HepG2 (cell line): ENCODE results near the gene MECR. TPM values are rescaled to one million over a fixed set of nuclear protein-coding genes. Genes with fewer than 3 reads are reported as not detected.
A peak's percentile ranks its signal among the peaks of the same experiment; 100 is the strongest.

Experiments used
- ATAC-seq: fragments of 200-7000 bp; cut with Tn5 transposase; 3 replicates; pipeline ENCODE4 v1.9.1; 2020; ENCODE audit warnings: mild to moderate bottlenecking, moderate library complexity
- BruUV-seq: library from RNA; stranded (reverse); fragments of 400-500 nt; replicated peaks from 2 replicates; lab custom pipeline; 2021; lab: Mats Ljungman, UMichigan
- CTCF ChIA-PET: fragments of 300-600 bp; formaldehyde crosslinking; extraction: SDS; loops from one replicate; lab custom pipeline; 2021; ENCODE audit warnings: low total read pairs, inconsistent platforms, low intra/inter-chr PET ratio; lab: Yijun Ruan, JAX
- POLR2A ChIA-PET: fragments of 350-600 bp; sonication (Branson Sonifier 250); formaldehyde crosslinking; loops from one replicate; lab custom pipeline; 2020; ENCODE audit warnings: antibody characterized with exemption, inconsistent platforms; lab: Yijun Ruan, JAX
- DNase-seq: peaks from one replicate; pipeline ENCODE4 v3.0.0-alpha.2; 2015; ENCODE audit warnings: low spot score
- FAIRE-seq: peaks from 3 replicates; lab custom pipeline; 2011; peaks lifted over from hg19 to GRCh38; lab: Jason Lieb, UNC
- H2AFZ ChIP-seq: one replicate; pipeline ENCODE4 v1.6.1; 2011; ENCODE audit warnings: low read length, inconsistent platforms
- H3K27ac ChIP-seq: fragments of 300-600 bp; 3 replicates; pipeline ENCODE4 v1.8.0; 2011; ENCODE audit warnings: mixed run types, mild to moderate bottlenecking, mixed read lengths, low read length, inconsistent platforms; ENCODE audit not compliant: insufficient read depth; ENCODE audit errors: extremely low read length
- H3K27me3 ChIP-seq, 2 experiments: fragments of 200-600 bp in 1 of 2; 2 replicates in 1 of 2; 3 replicates in 1 of 2; pipeline versions ENCODE4 v1.6.0 to v1.8.0; 2011; ENCODE audit warnings: low read length in 2 of 2, mild to moderate bottlenecking in 2 of 2, moderate library complexity in 2 of 2, inconsistent platforms in 1 of 2; ENCODE audit not compliant: insufficient read depth in 2 of 2, control insufficient read depth in 1 of 2
- H3K36me3 ChIP-seq, 2 experiments: fragments of 200-600 bp in 1 of 2; replicated peaks in 1 of 2; 2 replicates in 1 of 2; 3 replicates in 1 of 2; pipeline versions ENCODE4 v1.5.1 to v1.8.0; 2011; ENCODE audit warnings: low read length in 2 of 2, inconsistent platforms in 1 of 2; ENCODE audit not compliant: insufficient read depth in 2 of 2, control insufficient read depth in 1 of 2
- H3K4me1 ChIP-seq: 2 replicates; pipeline ENCODE4 v1.5.1; 2012; ENCODE audit warnings: low read length, inconsistent platforms; ENCODE audit not compliant: insufficient read depth
- H3K4me2 ChIP-seq: 2 replicates; pipeline ENCODE4 v1.6.0; 2011; ENCODE audit warnings: low read depth, low read length, inconsistent platforms
- H3K4me3 ChIP-seq, 3 experiments: fragments of 200-600 bp in 1 of 3; sonication (generic), shearing (Covaris generic) in 1 of 3; replicated peaks in 1 of 3; 2 replicates each; pipeline ENCODE4 v1.5.1; 2011 to 2016; ENCODE audit warnings: low read length in 3 of 3, inconsistent platforms in 2 of 3, low read depth in 2 of 3, mild to moderate bottlenecking in 2 of 3, control low read depth in 1 of 3, mixed read lengths in 1 of 3; ENCODE audit not compliant: insufficient read depth in 1 of 3
- H3K79me2 ChIP-seq: one replicate; pipeline ENCODE4 v1.6.1; 2011; ENCODE audit warnings: low read length, inconsistent platforms; ENCODE audit not compliant: insufficient read depth
- H3K9ac ChIP-seq: 2 replicates; pipeline ENCODE4 v1.6.0; 2011; ENCODE audit warnings: mild to moderate bottlenecking, low read depth, low read length, inconsistent platforms; ENCODE audit not compliant: insufficient read depth
- H3K9me3 ChIP-seq: 2 replicates; pipeline ENCODE4 v1.5.1; 2012; ENCODE audit warnings: mild to moderate bottlenecking, low read length
- H4K20me1 ChIP-seq: 2 replicates; pipeline ENCODE4 v1.6.0; 2011; ENCODE audit warnings: inconsistent platforms, mild to moderate bottlenecking, low read length, moderate library complexity; ENCODE audit not compliant: insufficient read depth
- NR1H2 ChIP-seq: sonication (generic); formaldehyde crosslinking; IDR thresholded peaks from 2 replicates; pipeline ENCODE4 v1.8.1; 2022; ENCODE audit warnings: low read depth, missing genetic modification reagents, borderline replicate concordance
- ZNF296 ChIP-seq: sonication (generic); formaldehyde crosslinking; conservative IDR thresholded peaks from 2 replicates; pipeline ENCODE4 v1.5.0; 2020; ENCODE audit warnings: mild to moderate bottlenecking, missing genetic modification reagents
- ZNF329 ChIP-seq: sonication (generic); formaldehyde crosslinking; IDR thresholded peaks from 2 replicates; pipeline ENCODE4 v1.9.0; 2021; ENCODE audit warnings: low read depth, mild to moderate bottlenecking, missing genetic modification reagents
- ZNF354B ChIP-seq: sonication (generic); formaldehyde crosslinking; IDR thresholded peaks from 2 replicates; pipeline ENCODE4 v1.8.0; 2022; ENCODE audit warnings: mild to moderate bottlenecking, missing genetic modification reagents
- ZNF552 ChIP-seq: sonication (generic); formaldehyde crosslinking; IDR thresholded peaks from 2 replicates; pipeline ENCODE4 v1.9.0; 2022; ENCODE audit warnings: missing genetic modification reagents, mild to moderate bottlenecking, borderline replicate concordance
- ZNF781 ChIP-seq: sonication (generic); formaldehyde crosslinking; IDR thresholded peaks from 2 replicates; pipeline ENCODE4 v1.5.1; 2020; ENCODE audit warnings: borderline replicate concordance, mild to moderate bottlenecking, missing genetic modification reagents; ENCODE audit errors: not compliant biosample characterization
- ZSCAN9 ChIP-seq: IDR thresholded peaks from 2 replicates; pipeline ENCODE4 v1.6.1; 2016; ENCODE audit warnings: borderline replicate concordance
- WGBS: methylation state at CpG from one replicate; pipeline ENCODE4 v1.1.6; 2017; ENCODE audit warnings: low lambda C conversion rate; 5-methylcytosine and 5-hydroxymethylcytosine counted together
- in situ Hi-C: cut with HindIII; loops from 2 replicates; pipeline ENCODE4 v1.10.0; 2017; ENCODE audit warnings: low pct_unique_long_range_greater_than_20kb; ENCODE audit not compliant: extremely low pct_ligation_motif_present
- intact Hi-C: fragments of 100-400 bp; cut with micrococcal nuclease; formaldehyde crosslinking; loops from one replicate; pipeline ENCODE4 v1.10.0; 2022; ENCODE audit not compliant: unreplicated experiment
- polyA plus RNA-seq, 8 experiments: library from polyadenylated mRNA; depleted of rRNA in 3 of 8; stranded (reverse) in 7 of 8; unstranded in 1 of 8; fragments of >200 nt; fragmentation: Illumina TruSeq in 4 of 8; extraction: Trizol in 4 of 8; gene quantifications; 2 replicates each; pipeline versions ENCODE4 v1.2.1 to v1.2.3, GENCODE V29; 2011 to 2016; ENCODE audit warnings: low read depth in 4 of 8, missing spikeins in 1 of 8, mixed read lengths in 1 of 8; ENCODE audit not compliant: insufficient read depth in 1 of 8
- total RNA-seq, 5 experiments: library from RNA; depleted of rRNA; stranded (reverse); fragments of >200 nt; fragmentation: Illumina TruSeq; extraction: Trizol; gene quantifications; 2 replicates each; pipeline ENCODE4 v1.2.3, GENCODE V29; 2016; ENCODE audit warnings: low read depth in 1 of 5
- TF ChIP-seq, protein P1 (sequence below): sonication (generic); formaldehyde crosslinking; IDR thresholded peaks from 2 replicates; pipeline ENCODE4 v1.4.0; 2020; ENCODE audit warnings: missing genetic modification reagents
- TF ChIP-seq, protein P2 (sequence below): sonication (generic); formaldehyde crosslinking; IDR thresholded peaks from 2 replicates; pipeline ENCODE4 v1.5.0; 2020; ENCODE audit warnings: missing genetic modification reagents
- TF ChIP-seq, protein P3 (sequence below): sonication (generic); formaldehyde crosslinking; IDR thresholded peaks from 2 replicates; pipeline ENCODE4 v1.4.0; 2020; ENCODE audit warnings: missing genetic modification reagents, mild to moderate bottlenecking, borderline replicate concordance
- TF ChIP-seq, protein P4 (sequence below): sonication (generic); formaldehyde crosslinking; IDR thresholded peaks from 2 replicates; pipeline ENCODE4 v1.4.0; 2020; ENCODE audit warnings: missing genetic modification reagents

MECR gene
- total and polyA plus RNA-seq, 2 of the 13 experiments (the other 11 are each of a cell fraction or from before 2014, with no cell fraction given): 18.8 to 24.9 TPM

DNA sequence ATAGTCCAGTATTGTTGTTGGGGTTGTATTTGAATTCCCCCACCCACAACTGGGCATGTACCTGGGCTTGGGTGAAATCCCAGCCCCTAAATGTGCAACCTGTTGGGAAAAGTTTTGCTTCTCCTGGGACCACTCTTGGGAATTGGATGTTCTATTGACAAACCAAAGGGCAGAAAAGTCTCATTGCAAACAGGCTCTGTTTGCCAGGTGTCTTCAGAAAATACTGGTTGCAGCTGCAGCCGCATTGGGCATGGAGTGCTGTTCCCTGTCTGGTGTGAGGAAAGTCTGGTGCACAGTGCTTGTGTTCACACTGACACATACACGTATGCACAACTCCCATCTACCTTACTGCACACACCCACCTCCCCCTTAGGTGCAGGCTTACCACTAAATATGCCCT lies 17.7 kb upstream of the MECR start:
- Histone ChIP-seq H3K4me1 (peaks cover 43% of the 10 kb centered on the region), H3K27ac (no peak overlapping the region), H3K9ac (no peak overlapping the region), H3K4me3 (no peak overlapping the region), H3K36me3 (0 out of 5 replicates have a peak, but pooled peaks cover 0 to 3% of the 10 kb centered on the region in 2 experiments), H3K79me2 (peaks cover 22% of the 10 kb centered on the region), H3K9me3 (no peaks in the 10 kb centered on the region), H2AFZ (no peak overlapping the region), H3K27me3 (no peaks in the 10 kb centered on the region), H4K20me1 (peaks cover 22% of the 10 kb centered on the region), H3K4me2 (no peak overlapping the region)
- BruUV-seq: no TSS peak
- WGBS: 55% methylated on average over 2 of the region's 2 CpGs
- FAIRE-seq: no peak
- DNase-seq: no peak
- peak; percentile 39; the same call in 1 of the 3 replicates for ATAC-seq
- TF ChIP-seq, protein P1, sequence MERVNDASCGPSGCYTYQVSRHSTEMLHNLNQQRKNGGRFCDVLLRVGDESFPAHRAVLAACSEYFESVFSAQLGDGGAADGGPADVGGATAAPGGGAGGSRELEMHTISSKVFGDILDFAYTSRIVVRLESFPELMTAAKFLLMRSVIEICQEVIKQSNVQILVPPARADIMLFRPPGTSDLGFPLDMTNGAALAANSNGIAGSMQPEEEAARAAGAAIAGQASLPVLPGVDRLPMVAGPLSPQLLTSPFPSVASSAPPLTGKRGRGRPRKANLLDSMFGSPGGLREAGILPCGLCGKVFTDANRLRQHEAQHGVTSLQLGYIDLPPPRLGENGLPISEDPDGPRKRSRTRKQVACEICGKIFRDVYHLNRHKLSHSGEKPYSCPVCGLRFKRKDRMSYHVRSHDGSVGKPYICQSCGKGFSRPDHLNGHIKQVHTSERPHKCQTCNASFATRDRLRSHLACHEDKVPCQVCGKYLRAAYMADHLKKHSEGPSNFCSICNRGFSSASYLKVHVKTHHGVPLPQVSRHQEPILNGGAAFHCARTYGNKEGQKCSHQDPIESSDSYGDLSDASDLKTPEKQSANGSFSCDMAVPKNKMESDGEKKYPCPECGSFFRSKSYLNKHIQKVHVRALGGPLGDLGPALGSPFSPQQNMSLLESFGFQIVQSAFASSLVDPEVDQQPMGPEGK (CRISPR knock-in tag): no peak
- TF ChIP-seq ZNF354B: no peak
- ChIA-PET CTCF (no interaction called here), POLR2A (no interaction called here)
- intact Hi-C loops (no loop called here), in situ Hi-C loops (loop anchor here (10.0 kb wide), 1 partner anchor 1466 kb away; no protein-coding TSS in a partner anchor)

DNA sequence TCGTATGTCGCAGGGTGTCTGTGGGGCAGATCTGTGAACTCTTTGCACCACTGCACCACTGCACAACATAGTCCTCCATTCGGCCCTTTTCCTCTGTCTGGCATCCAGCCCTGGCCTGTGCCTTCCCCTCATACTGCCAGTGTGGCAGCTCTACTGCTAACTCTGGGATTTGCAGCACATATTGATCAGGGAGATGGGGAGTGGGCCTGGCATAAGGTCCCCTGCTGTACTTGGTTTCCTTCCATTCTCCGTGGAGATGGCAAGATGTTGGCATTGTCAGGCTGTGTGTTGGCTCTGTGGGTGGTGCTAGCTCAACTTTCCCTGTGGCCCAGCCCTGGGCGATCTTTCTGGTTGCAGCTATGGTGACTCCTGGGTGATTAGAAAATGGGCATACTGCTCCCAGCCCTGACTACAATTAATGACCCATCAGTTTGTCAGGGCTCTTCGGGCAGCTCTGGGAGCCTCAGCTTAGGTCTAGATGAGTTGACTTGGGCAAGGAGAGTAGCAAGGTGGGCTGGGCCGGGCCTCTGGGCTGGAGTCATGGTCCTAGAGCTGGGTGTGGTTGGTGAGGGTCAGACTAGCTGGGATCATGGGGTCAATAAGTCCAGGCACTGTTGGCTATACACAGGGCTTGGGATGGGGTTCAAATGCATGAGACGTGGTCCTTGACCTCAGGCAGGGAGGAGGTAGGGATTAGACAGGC lies 17.0 kb upstream of the MECR start:
- POLR2A ChIA-PET: no interaction called here
- intact Hi-C loops: no loop called here
- no peak for ATAC-seq
- 83% methylated on average over 5 of the region's 8 CpGs for WGBS
- Histone ChIP-seq H3K27me3 (no peaks in the 10 kb centered on the region), H2AFZ (no peak overlapping the region), H3K79me2 (peaks cover 22% of the 10 kb centered on the region), H3K4me1 (peaks cover 43% of the 10 kb centered on the region), H4K20me1 (peaks cover 22% of the 10 kb centered on the region), H3K9me3 (no peaks in the 10 kb centered on the region), H3K4me2 (no peak overlapping the region), H3K36me3 (0 out of 5 replicates have a peak, but pooled peaks cover 0 to 3% of the 10 kb centered on the region in 2 experiments), H3K9ac (no peak overlapping the region), H3K4me3 (no peak overlapping the region), H3K27ac (no peak overlapping the region)
- FAIRE-seq: no peak
- DNase-seq: no peak
- no TSS peak for BruUV-seq
- in situ Hi-C loops: loop anchor here (10.0 kb wide), 1 partner anchor 1467 kb away; no protein-coding TSS in a partner anchor
- CTCF ChIA-PET: no interaction called here
- TF ChIP-seq, protein P2, sequence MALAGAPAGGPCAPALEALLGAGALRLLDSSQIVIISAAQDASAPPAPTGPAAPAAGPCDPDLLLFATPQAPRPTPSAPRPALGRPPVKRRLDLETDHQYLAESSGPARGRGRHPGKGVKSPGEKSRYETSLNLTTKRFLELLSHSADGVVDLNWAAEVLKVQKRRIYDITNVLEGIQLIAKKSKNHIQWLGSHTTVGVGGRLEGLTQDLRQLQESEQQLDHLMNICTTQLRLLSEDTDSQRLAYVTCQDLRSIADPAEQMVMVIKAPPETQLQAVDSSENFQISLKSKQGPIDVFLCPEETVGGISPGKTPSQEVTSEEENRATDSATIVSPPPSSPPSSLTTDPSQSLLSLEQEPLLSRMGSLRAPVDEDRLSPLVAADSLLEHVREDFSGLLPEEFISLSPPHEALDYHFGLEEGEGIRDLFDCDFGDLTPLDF: no peak
- TF ChIP-seq ZNF296 (CRISPR knock-in tag) (no peak), NR1H2 (no peak), ZSCAN9 (CRISPR knock-in tag) (no peak), ZNF552 (no peak), ZNF781 (CRISPR knock-in tag) (no peak), ZNF329 (CRISPR knock-in tag) (no peak)
- TF ChIP-seq, protein P3, sequence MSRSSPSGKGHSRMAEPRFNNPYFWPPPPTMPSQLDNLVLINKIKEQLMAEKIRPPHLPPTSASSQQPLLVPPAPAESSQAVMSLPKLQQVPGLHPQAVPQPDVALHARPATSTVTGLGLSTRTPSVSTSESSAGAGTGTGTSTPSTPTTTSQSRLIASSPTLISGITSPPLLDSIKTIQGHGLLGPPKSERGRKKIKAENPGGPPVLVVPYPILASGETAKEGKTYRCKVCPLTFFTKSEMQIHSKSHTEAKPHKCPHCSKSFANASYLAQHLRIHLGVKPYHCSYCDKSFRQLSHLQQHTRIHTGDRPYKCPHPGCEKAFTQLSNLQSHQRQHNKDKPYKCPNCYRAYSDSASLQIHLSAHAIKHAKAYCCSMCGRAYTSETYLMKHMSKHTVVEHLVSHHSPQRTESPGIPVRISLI (CRISPR knock-in tag): no peak
- TF ChIP-seq, protein P4, sequence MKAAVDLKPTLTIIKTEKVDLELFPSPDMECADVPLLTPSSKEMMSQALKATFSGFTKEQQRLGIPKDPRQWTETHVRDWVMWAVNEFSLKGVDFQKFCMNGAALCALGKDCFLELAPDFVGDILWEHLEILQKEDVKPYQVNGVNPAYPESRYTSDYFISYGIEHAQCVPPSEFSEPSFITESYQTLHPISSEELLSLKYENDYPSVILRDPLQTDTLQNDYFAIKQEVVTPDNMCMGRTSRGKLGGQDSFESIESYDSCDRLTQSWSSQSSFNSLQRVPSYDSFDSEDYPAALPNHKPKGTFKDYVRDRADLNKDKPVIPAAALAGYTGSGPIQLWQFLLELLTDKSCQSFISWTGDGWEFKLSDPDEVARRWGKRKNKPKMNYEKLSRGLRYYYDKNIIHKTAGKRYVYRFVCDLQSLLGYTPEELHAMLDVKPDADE: no peak
